Adrenal gland (tissue), 12 donors: ENCODE measurements around the gene CCL18. TPM values are rescaled to one million over a fixed set of nuclear protein-coding genes. Genes with fewer than 3 reads are reported as not detected.

Experiments
- DNase-seq, 7 donors: peaks; one replicate each; pipeline ENCODE4 v3.0.0-alpha.2; 2019 to 2020
- H3K27ac ChIP-seq, 5 donors: fragments of 200-600 bp; sonication (generic) in 4 of 5; 1 replicate in 3 of 5; 2 replicates in 2 of 5; pipeline versions ENCODE4 v1.5.1 to v1.8.0; 2016 to 2020; ENCODE audit warnings: mild to moderate bottlenecking in 1 of 5
- H3K27me3 ChIP-seq: fragments of 200-600 bp; 2 replicates; pipeline ENCODE4 v1.8.0; 2021
- H3K36me3 ChIP-seq, 2 donors: fragments of 200-600 bp; replicated peaks in 1 of 2; 1 replicate in 1 of 2; 2 replicates in 1 of 2; pipeline versions ENCODE4 v1.5.1 to v1.8.0; 2018 to 2022
- H3K4me1 ChIP-seq, 2 donors: fragments of 200-600 bp; replicated peaks in 1 of 2; 1 replicate in 1 of 2; 2 replicates in 1 of 2; pipeline versions ENCODE4 v1.5.1 to v1.8.0; 2018 to 2021
- H3K4me3 ChIP-seq, 4 donors: fragments of 200-600 bp; sonication (generic) in 3 of 4; one replicate each; pipeline ENCODE4 v1.5.1; 2016 to 2018
- H3K9me3 ChIP-seq, 3 donors: fragments of 200-600 bp; sonication (generic) in 1 of 3; replicated peaks in 1 of 3; 1 replicate in 2 of 3; 2 replicates in 1 of 3; pipeline versions ENCODE4 v1.5.1 to v1.8.0; 2016 to 2021
- POLR2A ChIP-seq, 2 donors: fragments of 450-650 bp; IDR thresholded peaks; one replicate each; pipeline ENCODE4 v1.6.1; 2017; ENCODE audit warnings: antibody characterized with exemption in 2 of 2, mild to moderate bottlenecking in 2 of 2, moderate library complexity in 1 of 2
- WGBS, 4 donors: extraction: QIAGEN DNeasy Blood & Tissue Kit in 2 of 4; methylation state at CpG; one replicate each; pipeline versions ENCODE4 v1.1.5 to v1.1.7; 2013 to 2017; 5-methylcytosine and 5-hydroxymethylcytosine counted together
- intact Hi-C, 2 donors: fragments of 100-400 bp; cut with DNase I; formaldehyde crosslinking; loops; one replicate each; pipeline versions ENCODE4 v1.14.1 to v1.15.0; 2022 to 2023
- polyA plus RNA-seq, 3 donors: library from polyadenylated mRNA; stranded (reverse); fragments of 200-250 nt in 2 of 3; fragments of 350-450 nt in 1 of 3; fragmentation: Illumina TruSeq in 1 of 3; extraction: RNeasy Lipid Tissue Mini Kit (QIAGEN cat#74804) in 1 of 3; gene quantifications; one replicate each; pipeline ENCODE4 v1.2.3, GENCODE V29; 2013 to 2014
- total RNA-seq, 9 donors: library from RNA; depleted of rRNA in 4 of 9; stranded (reverse); fragments of >200 nt in 4 of 9; fragments of 120-200 nt in 1 of 9; fragmentation: NEBNext Ultra II Directional in 1 of 9; extraction: Animal tissue kit (Norgen Biotek cat#: 25700) in 1 of 9; gene quantifications; one replicate each; pipeline versions ENCODE4 v1.1.0 to v1.2.4, GENCODE V29; 2013 to 2023
- TF ChIP-seq, protein P1 (sequence below), 6 experiments: fragments of 450-650 bp in 4 of 6; fragments of 200-600 bp in 2 of 6; sonication (generic) in 1 of 6; IDR thresholded peaks; 1 replicate in 5 of 6; 2 replicates in 1 of 6; pipeline versions ENCODE4 v1.5.1 to v1.8.0; 2016 to 2021; ENCODE audit warnings: antibody characterized with exemption in 6 of 6, mild to moderate bottlenecking in 2 of 6, moderate library complexity in 1 of 6
- donor health status: healthy with polysubstance abuse.
- donor health status: Bipolar disorder and iron deficiency.
- donor health status: DM: yes; HTN: yes; CAD: no.
- donor health status: DM: no; HTN: no; CAD: no.
- donor health status: DM: no; HTN: no; CAD: no.
- donor health status: DM: yes; HTN: yes; CAD: no.

CCL18 gene
- total and polyA plus RNA-seq, 12 donors: 0.32 to 5.2 (median 1.6) TPM; not detected in 5

DNA sequence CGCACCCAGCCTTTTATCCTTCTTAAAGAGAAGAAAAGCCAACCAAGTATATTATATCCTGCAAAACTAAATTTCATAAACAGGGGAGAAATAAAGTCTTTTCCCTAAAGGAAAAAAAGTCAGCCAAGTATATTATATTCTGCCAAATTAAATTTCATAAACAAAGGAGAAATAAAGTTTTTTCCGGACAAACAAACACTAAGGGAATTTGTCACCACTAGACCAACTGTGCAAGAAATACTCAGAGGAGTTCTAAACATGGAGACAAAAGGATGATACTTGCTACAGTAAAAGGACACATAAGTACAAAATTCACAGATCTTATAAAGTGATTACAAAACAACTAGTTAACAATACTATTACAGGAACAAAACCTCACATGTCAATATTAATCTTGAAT lies 14.4 kb upstream of the CCL18 start:
- TF ChIP-seq POLR2A (IDR thresholded peaks at IDR 0.05): no peak
- TF ChIP-seq, protein P1, sequence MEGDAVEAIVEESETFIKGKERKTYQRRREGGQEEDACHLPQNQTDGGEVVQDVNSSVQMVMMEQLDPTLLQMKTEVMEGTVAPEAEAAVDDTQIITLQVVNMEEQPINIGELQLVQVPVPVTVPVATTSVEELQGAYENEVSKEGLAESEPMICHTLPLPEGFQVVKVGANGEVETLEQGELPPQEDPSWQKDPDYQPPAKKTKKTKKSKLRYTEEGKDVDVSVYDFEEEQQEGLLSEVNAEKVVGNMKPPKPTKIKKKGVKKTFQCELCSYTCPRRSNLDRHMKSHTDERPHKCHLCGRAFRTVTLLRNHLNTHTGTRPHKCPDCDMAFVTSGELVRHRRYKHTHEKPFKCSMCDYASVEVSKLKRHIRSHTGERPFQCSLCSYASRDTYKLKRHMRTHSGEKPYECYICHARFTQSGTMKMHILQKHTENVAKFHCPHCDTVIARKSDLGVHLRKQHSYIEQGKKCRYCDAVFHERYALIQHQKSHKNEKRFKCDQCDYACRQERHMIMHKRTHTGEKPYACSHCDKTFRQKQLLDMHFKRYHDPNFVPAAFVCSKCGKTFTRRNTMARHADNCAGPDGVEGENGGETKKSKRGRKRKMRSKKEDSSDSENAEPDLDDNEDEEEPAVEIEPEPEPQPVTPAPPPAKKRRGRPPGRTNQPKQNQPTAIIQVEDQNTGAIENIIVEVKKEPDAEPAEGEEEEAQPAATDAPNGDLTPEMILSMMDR (IDR thresholded peaks at IDR 0.05): no peak
- Histone ChIP-seq H3K4me3 (no peak overlapping the region), H3K36me3 (no peaks in the 10 kb centered on the region), H3K27me3 (no peaks in the 10 kb centered on the region), H3K27ac (no peak overlapping the region), H3K4me1 (no peaks in the 10 kb centered on the region), H3K9me3 (no peaks in the 10 kb centered on the region)
- WGBS, 4 donors: 94 to 98% (median 95%) methylated on average over 2 of the region's 2 CpGs
- no peak for DNase-seq
- intact Hi-C loops: no loop called here

DNA sequence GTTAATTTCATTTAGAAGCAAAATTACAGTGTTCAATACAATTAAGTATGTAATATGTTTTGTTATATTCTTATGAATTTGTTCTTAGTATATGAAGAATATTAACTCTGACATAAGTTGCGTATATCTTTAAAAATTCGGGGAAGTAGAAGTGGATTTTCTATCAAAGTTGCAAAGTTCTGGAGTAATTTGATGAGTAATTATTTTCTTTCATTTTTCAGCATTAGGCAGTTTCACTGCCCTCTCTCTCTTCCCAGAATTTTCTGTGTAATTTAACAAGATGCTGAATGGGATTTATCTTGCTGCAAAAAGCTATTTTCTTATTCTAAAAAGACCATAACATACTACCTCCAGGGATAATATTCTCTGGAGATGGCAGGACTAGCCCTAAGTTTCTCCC lies 8.9 kb upstream of the CCL18 start:
- Histone ChIP-seq H3K27ac (no peak overlapping the region), H3K27me3 (no peaks in the 10 kb centered on the region), H3K36me3 (no peaks in the 10 kb centered on the region), H3K4me1 (no peaks in the 10 kb centered on the region), H3K4me3 (no peak overlapping the region), H3K9me3 (no peaks in the 10 kb centered on the region)
- WGBS, 4 donors: 45 to 74% (median 64%) methylated on average over 2 of the region's 2 CpGs
- intact Hi-C loops: no loop called here
- no peak for DNase-seq
- TF ChIP-seq, protein P1 (IDR thresholded peaks at IDR 0.05): no peak
- no peak for TF ChIP-seq POLR2A (IDR thresholded peaks at IDR 0.05)

DNA sequence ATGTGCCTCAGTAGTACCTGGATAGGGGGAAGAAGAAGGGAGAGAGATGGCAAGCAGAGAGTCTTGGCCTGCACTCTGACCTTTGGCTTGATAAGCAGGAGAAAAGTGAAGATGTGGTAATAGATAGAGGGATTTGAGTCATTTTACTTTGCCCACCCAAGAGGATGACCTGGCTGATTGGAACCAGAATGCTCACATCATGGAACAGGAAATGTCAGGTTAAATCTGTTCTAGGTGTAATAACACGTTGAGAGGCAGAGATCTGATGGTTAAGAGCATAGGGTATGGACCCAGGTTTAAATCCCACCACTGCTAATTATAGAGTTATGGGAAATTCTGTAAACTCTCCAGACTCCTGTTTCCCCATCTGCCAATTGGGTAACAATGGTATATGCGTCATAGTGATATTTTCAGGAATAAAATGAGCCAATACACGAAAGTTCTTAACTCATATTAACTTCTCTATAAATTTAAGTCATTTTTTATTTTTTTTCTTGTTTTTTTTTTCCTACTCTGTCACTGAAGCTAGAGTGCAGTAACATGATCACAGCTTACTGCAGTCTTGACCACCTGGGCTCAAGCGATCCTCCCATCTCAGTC lies 8.1 kb upstream of the CCL18 start:
- DNase-seq: no peak
- intact Hi-C loops: no loop called here
- no peaks in the 10 kb centered on the region for H3K36me3 ChIP-seq
- no peak overlapping the region for H3K4me3 ChIP-seq
- no peaks in the 10 kb centered on the region for H3K9me3 ChIP-seq
- no peak overlapping the region for H3K27ac ChIP-seq
- H3K27me3 ChIP-seq: no peaks in the 10 kb centered on the region
- H3K4me1 ChIP-seq: no peaks in the 10 kb centered on the region
- 76 to 91% (median 81%) methylated on average over 4 of the region's 4 CpGs for WGBS, 4 donors
- TF ChIP-seq, protein P1 (IDR thresholded peaks at IDR 0.05): no peak

DNA sequence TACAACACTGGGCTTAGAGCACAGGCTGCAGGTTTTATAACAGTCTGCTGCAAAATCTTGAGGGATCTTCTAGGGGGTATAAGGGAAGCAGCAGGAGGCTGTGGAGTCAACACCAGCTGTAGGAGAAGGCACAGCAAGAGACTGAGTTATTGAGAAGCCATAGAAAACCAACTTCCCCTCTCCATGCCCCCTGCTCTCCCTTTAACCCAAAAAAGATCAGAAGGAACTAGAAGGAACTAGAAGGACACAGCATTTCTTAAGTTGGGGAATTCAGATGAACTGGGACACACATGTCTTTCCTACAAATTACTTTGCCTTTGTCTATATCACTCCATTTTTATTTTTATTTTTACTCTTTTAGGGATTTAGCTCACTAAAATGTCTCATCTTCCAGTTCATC lies 6.2 kb upstream of the CCL18 start:
- no peak for TF ChIP-seq POLR2A (IDR thresholded peaks at IDR 0.05)
- TF ChIP-seq, protein P1 (IDR thresholded peaks at IDR 0.05): no peak
- Histone ChIP-seq H3K9me3 (no peaks in the 10 kb centered on the region), H3K27me3 (no peaks in the 10 kb centered on the region), H3K4me3 (no peak overlapping the region), H3K36me3 (no peaks in the 10 kb centered on the region), H3K4me1 (no peaks in the 10 kb centered on the region), H3K27ac (no peak overlapping the region)
- intact Hi-C loops: no loop called here
- no peak for DNase-seq
